Endothelial cell of umbilical vein (primary cell): ENCODE results near the gene MACROD2. TPM values are rescaled to one million over a fixed set of nuclear protein-coding genes. Genes with fewer than 3 reads are reported as not detected.

ENCODE experiments used
- BruUV-seq: library from RNA; stranded (reverse); fragments of 400-500 nt; replicated peaks from 2 replicates; lab custom pipeline; 2021; lab: Mats Ljungman, UMichigan
- CTCF ChIA-PET: fragments of 300-600, 350-600 bp; sonication (Branson Sonifier 250); formaldehyde crosslinking; loops from one replicate; lab custom pipeline; 2021; ENCODE audit warnings: antibody characterized with exemption, inconsistent platforms; lab: Charles Lee
- POLR2A ChIA-PET: fragments of 300-600, 350-600 bp; sonication (Branson Sonifier 250); formaldehyde crosslinking; loops from one replicate; lab custom pipeline; 2021; ENCODE audit warnings: antibody characterized with exemption, inconsistent platforms; lab: Charles Lee
- DNase-seq: peaks from one replicate; pipeline ENCODE4 v3.0.0-alpha.2; 2011; ENCODE audit warnings: low read depth, low spot score
- FAIRE-seq: peaks from 2 replicates; lab custom pipeline; 2011; peaks lifted over from hg19 to GRCh38; lab: Jason Lieb, UNC
- H2AFZ ChIP-seq: 2 replicates; pipeline ENCODE4 v1.6.0; 2012; ENCODE audit warnings: low read depth, low read length, control low read depth, inconsistent platforms
- H3K27ac ChIP-seq: 2 replicates; pipeline ENCODE4 v1.5.1; 2011; ENCODE audit warnings: low read depth, mild to moderate bottlenecking, control low read depth, low read length, moderate library complexity; ENCODE audit not compliant: insufficient read depth
- H3K27me3 ChIP-seq, 2 experiments: 2 replicates each; pipeline versions ENCODE4 v1.6.0 to v1.6.1; 2011; ENCODE audit warnings: low read length in 2 of 2, mixed read lengths in 1 of 2; ENCODE audit not compliant: control insufficient read depth in 2 of 2, insufficient read depth in 2 of 2
- H3K36me3 ChIP-seq, 2 experiments: 2 replicates in 1 of 2; 3 replicates in 1 of 2; pipeline ENCODE4 v1.5.1; 2011; ENCODE audit warnings: low read length in 2 of 2, mild to moderate bottlenecking in 1 of 2, moderate library complexity in 1 of 2; ENCODE audit not compliant: control insufficient read depth in 2 of 2, insufficient read depth in 2 of 2; ENCODE audit errors: extremely low read depth in 1 of 2
- H3K4me1 ChIP-seq: 3 replicates; pipeline ENCODE4 v1.5.1; 2011; ENCODE audit warnings: mild to moderate bottlenecking, low read length; ENCODE audit not compliant: control insufficient read depth, insufficient read depth; ENCODE audit errors: extremely low read depth
- H3K4me2 ChIP-seq: 2 replicates; pipeline ENCODE4 v1.6.1; 2011; ENCODE audit warnings: low read length, control low read depth, mixed read lengths; ENCODE audit not compliant: insufficient read depth
- H3K4me3 ChIP-seq, 3 experiments: fragments of 200-600 bp in 1 of 3; sonication (generic), shearing (Covaris generic) in 1 of 3; replicated peaks in 1 of 3; 2 replicates each; pipeline ENCODE4 v1.5.1; 2011 to 2016; ENCODE audit warnings: control low read depth in 3 of 3, low read length in 3 of 3, mild to moderate bottlenecking in 2 of 3, inconsistent platforms in 1 of 3, low read depth in 1 of 3, moderate library complexity in 1 of 3; ENCODE audit not compliant: insufficient read depth in 1 of 3
- H3K79me2 ChIP-seq: 2 replicates; pipeline ENCODE4 v1.6.0; 2012; ENCODE audit warnings: low read length, inconsistent platforms; ENCODE audit not compliant: control insufficient read depth, insufficient read depth
- H3K9ac ChIP-seq: replicated peaks from 2 replicates; pipeline ENCODE3; 2011; ENCODE audit warnings: low read length, control low read depth; ENCODE audit not compliant: insufficient read depth; ENCODE audit errors: extremely low read depth
- H3K9me1 ChIP-seq: replicated peaks from 3 replicates; pipeline ENCODE4 v1.6.0; 2011; ENCODE audit warnings: mild to moderate bottlenecking, low read length; ENCODE audit not compliant: control insufficient read depth, insufficient read depth; ENCODE audit errors: extremely low read depth
- H3K9me3 ChIP-seq: replicated peaks from 2 replicates; pipeline ENCODE4 v1.5.1; 2012; ENCODE audit warnings: low read length, inconsistent platforms; ENCODE audit not compliant: control insufficient read depth, insufficient read depth
- H4K20me1 ChIP-seq: replicated peaks from 2 replicates; pipeline ENCODE3; 2011; ENCODE audit warnings: mild to moderate bottlenecking, low read length; ENCODE audit not compliant: control insufficient read depth, insufficient read depth; ENCODE audit errors: extremely low read depth
- EZH2 ChIP-seq: IDR thresholded peaks from 2 replicates; pipeline ENCODE4 v1.6.1; 2012; ENCODE audit warnings: borderline replicate concordance, low read depth, mild to moderate bottlenecking, moderate library complexity, low read length, inconsistent platforms; ENCODE audit not compliant: severe bottlenecking
- FOS ChIP-seq: IDR thresholded peaks from 2 replicates; pipeline ENCODE4 v1.6.1; 2011; ENCODE audit warnings: mild to moderate bottlenecking, low read length, moderate library complexity, borderline replicate concordance; ENCODE audit not compliant: insufficient read depth
- GATA2 ChIP-seq: IDR thresholded peaks from 2 replicates; pipeline ENCODE4 v1.7.0; 2011; ENCODE audit warnings: low read depth, mild to moderate bottlenecking, moderate library complexity, mixed read lengths, low read length; ENCODE audit not compliant: insufficient read length, insufficient read depth
- JUN ChIP-seq: IDR thresholded peaks from 2 replicates; pipeline ENCODE4 v1.6.1; 2011; ENCODE audit warnings: borderline replicate concordance, low read depth; ENCODE audit not compliant: insufficient read length, insufficient read depth
- MYC ChIP-seq: IDR thresholded peaks from one replicate; pipeline ENCODE4 v1.6.1; 2011; ENCODE audit warnings: mild to moderate bottlenecking, low read depth, low read length
- POLR2A ChIP-seq: IDR thresholded peaks from 2 replicates; pipeline ENCODE4 v1.6.1; 2012; ENCODE audit warnings: low read depth, mild to moderate bottlenecking, control low read depth, low read length
- POLR2AphosphoS5 ChIP-seq: IDR thresholded peaks from 2 replicates; pipeline ENCODE4 v1.6.1; 2012; ENCODE audit warnings: low read depth, mild to moderate bottlenecking, control low read depth, low read length, moderate library complexity; ENCODE audit not compliant: insufficient read depth
- dilution Hi-C: fragments of 300-500 bp; cut with MboI; formaldehyde crosslinking; loops from one replicate; pipeline ENCODE4 v1.15.0; 2019; ENCODE audit warnings: low sequenced_read_pairs; ENCODE audit not compliant: extremely low pct_ligation_motif_present
- intact Hi-C: fragments of 100-400 bp; cut with micrococcal nuclease; formaldehyde crosslinking; loops from one replicate; pipeline ENCODE4 v1.10.0; 2022
- polyA plus RNA-seq, 4 experiments: library from polyadenylated mRNA; depleted of rRNA in 3 of 4; stranded (reverse) in 3 of 4; unstranded in 1 of 4; fragments of >200 nt; gene quantifications; 2 replicates each; pipeline versions ENCODE4 v1.2.1 to v1.2.3, GENCODE V29; 2011 to 2012; ENCODE audit warnings: missing spikeins in 1 of 4
- total RNA-seq: library from RNA; stranded (reverse); gene quantifications from 2 replicates; pipeline ENCODE4 v1.2.3, GENCODE V29; 2021
- TF ChIP-seq, protein P1 (sequence below), 2 donors: IDR thresholded peaks; 1 replicate in 1 of 2; 2 replicates in 1 of 2; pipeline ENCODE4 v1.5.1; 2011; ENCODE audit warnings: low read length in 2 of 2, mild to moderate bottlenecking in 2 of 2, moderate library complexity in 2 of 2, control low read depth in 1 of 2, inconsistent platforms in 1 of 2, low read depth in 1 of 2; ENCODE audit not compliant: insufficient read depth in 1 of 2; ENCODE audit errors: extremely low read depth in 1 of 2
- TF ChIP-seq, protein P2 (sequence below): IDR thresholded peaks from 2 replicates; pipeline ENCODE4 v1.6.1; 2011; ENCODE audit not compliant: insufficient read depth, insufficient read length

Gene MACROD2
- total and polyA plus RNA-seq, 2 donors (not counting 3 experiments of a cell fraction or from before 2014, with no cell fraction given): 0.11 to 0.73 TPM

DNA sequence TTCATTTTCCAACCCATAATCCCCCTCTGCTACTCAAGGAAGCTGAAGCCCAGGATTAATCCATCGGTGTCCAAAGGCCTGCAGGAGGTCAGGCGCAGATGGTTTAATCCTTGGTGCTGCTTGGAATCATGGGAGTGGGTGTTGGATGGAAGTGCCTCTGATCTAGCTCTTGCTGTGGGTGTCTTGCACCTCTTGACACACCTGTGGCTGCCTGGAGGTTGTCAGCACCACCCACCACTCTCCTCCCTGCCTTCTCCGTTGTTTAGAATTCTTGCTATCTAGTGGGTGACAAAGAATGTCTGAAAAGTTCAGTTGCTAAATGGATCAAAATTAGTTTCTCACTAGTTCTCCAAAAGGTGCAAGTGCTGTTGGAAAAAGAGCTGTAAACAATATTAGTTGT, 1416.5 kb downstream of the MACROD2 start:
- Histone ChIP-seq H3K9me1 (no peaks in the 10 kb centered on the region), H3K79me2 (no peaks in the 10 kb centered on the region), H3K4me1 (no peaks in the 10 kb centered on the region), H3K36me3 (no peaks in the 10 kb centered on the region), H3K4me2 (no peak overlapping the region), H2AFZ (no peak overlapping the region), H3K9ac (no peak overlapping the region), H3K4me3 (no peak overlapping the region), H3K27me3 (no peaks in the 10 kb centered on the region), H3K9me3 (no peaks in the 10 kb centered on the region), H4K20me1 (no peaks in the 10 kb centered on the region), H3K27ac (no peak overlapping the region)
- no TSS peak for BruUV-seq
- ChIA-PET POLR2A (no interaction called here), CTCF (no interaction called here)
- FAIRE-seq (no peak), DNase-seq (no peak)
- intact Hi-C loops: no loop called here
- TF ChIP-seq POLR2A (no peak), JUN (no peak), GATA2 (no peak), MYC (no peak), POLR2AphosphoS5 (no peak), FOS (no peak), EZH2 (no peak)
- TF ChIP-seq, protein P1, sequence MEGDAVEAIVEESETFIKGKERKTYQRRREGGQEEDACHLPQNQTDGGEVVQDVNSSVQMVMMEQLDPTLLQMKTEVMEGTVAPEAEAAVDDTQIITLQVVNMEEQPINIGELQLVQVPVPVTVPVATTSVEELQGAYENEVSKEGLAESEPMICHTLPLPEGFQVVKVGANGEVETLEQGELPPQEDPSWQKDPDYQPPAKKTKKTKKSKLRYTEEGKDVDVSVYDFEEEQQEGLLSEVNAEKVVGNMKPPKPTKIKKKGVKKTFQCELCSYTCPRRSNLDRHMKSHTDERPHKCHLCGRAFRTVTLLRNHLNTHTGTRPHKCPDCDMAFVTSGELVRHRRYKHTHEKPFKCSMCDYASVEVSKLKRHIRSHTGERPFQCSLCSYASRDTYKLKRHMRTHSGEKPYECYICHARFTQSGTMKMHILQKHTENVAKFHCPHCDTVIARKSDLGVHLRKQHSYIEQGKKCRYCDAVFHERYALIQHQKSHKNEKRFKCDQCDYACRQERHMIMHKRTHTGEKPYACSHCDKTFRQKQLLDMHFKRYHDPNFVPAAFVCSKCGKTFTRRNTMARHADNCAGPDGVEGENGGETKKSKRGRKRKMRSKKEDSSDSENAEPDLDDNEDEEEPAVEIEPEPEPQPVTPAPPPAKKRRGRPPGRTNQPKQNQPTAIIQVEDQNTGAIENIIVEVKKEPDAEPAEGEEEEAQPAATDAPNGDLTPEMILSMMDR (IDR thresholded peaks at IDR 0.05; ENCODE audit: extremely low read depth in 1 of 2, insufficient read depth in 1 of 2, low read depth in 1 of 2, low read length in 2 of 2): no peak
- TF ChIP-seq, protein P2, sequence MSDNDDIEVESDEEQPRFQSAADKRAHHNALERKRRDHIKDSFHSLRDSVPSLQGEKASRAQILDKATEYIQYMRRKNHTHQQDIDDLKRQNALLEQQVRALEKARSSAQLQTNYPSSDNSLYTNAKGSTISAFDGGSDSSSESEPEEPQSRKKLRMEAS: no peak
- dilution Hi-C loops: no loop called here
